ENCODE measurements around the gene SDHAF2. TPM values are rescaled to one million over a fixed set of nuclear protein-coding genes. Genes with fewer than 3 reads are reported as not detected.

The SDHAF2 gene
- total RNA-seq, 1 experiment from 2014 or later = 49.1 TPM

- BruUV-seq (replicated peaks) = no TSS peak
- intact Hi-C loops (cut with micrococcal nuclease; ENCODE audit: unreplicated experiment) = loop anchor here (1.0 to 5.0 kb wide), 2 partner anchors 48 to 197 kb away; no protein-coding TSS in a partner anchor
- Histone ChIP-seq H3K27me3 (replicated peaks; ENCODE audit: insufficient read depth, low read depth, low read length, poor library complexity) (no peaks in the 10 kb centered on the region), H3K4me1 (ENCODE audit: insufficient read depth, low read length, poor library complexity, severe bottlenecking) (no peaks in the 10 kb centered on the region), H3K36me3 (ENCODE audit: insufficient read depth, low read length, poor library complexity, severe bottlenecking) (no peaks in the 10 kb centered on the region), H3K27ac (ENCODE audit: low read depth, low read length, poor library complexity, severe bottlenecking) (no peak overlapping the region), H3K4me3 (ENCODE audit: low read depth, low read length, poor library complexity, severe bottlenecking) (no peak overlapping the region), H3K9me3 (ENCODE audit: low read depth, low read length, poor library complexity, severe bottlenecking) (no peaks in the 10 kb centered on the region)
- no peak for TF ChIP-seq EZH2 (IDR thresholded peaks at IDR 0.05; ENCODE audit: borderline replicate concordance, low read depth, low read length, poor library complexity, severe bottlenecking)
- peak; percentile 45 for TF ChIP-seq CTCF (conservative IDR thresholded peaks at IDR 0.05; ENCODE audit: low read depth, low read length)
- ChIA-PET CTCF (interaction anchor here (0.6 to 2.7 kb wide), 3 partner anchors 49 to 611 kb away, joined by 4 to 54 read pairs (median 5); no protein-coding TSS in a partner anchor), POLR2A (ENCODE audit: low non-redundant PET) (no interaction called here)
- DNase-seq (ENCODE audit: low spot score) = peak; percentile 50
These were observed 45.4 kb upstream of the SDHAF2 start for GRCh38 chr11:61384271-61385242.

GRCh38 chr11:61390161-61390560, 39.8 kb upstream of the SDHAF2 start:
- POLR2A ChIA-PET (ENCODE audit: low non-redundant PET) = no interaction called here
- Histone ChIP-seq H3K27ac (ENCODE audit: low read depth, low read length, poor library complexity, severe bottlenecking) (no peak overlapping the region), H3K36me3 (ENCODE audit: insufficient read depth, low read length, poor library complexity, severe bottlenecking) (peaks cover 5% of the 10 kb centered on the region), H3K9me3 (ENCODE audit: low read depth, low read length, poor library complexity, severe bottlenecking) (no peaks in the 10 kb centered on the region), H3K4me1 (ENCODE audit: insufficient read depth, low read length, poor library complexity, severe bottlenecking) (peaks cover 10% of the 10 kb centered on the region), H3K27me3 (replicated peaks; ENCODE audit: insufficient read depth, low read depth, low read length, poor library complexity) (no peaks in the 10 kb centered on the region), H3K4me3 (ENCODE audit: low read depth, low read length, poor library complexity, severe bottlenecking) (no peak overlapping the region)
- no TSS peak for BruUV-seq (replicated peaks)
- no peak for DNase-seq (ENCODE audit: low spot score)
- intact Hi-C loops (cut with micrococcal nuclease; ENCODE audit: unreplicated experiment) = loop anchor here (5.0 kb wide), 1 partner anchor 128 kb away; no protein-coding TSS in a partner anchor
- CTCF ChIA-PET = no interaction called here
- no peak for TF ChIP-seq CTCF (conservative IDR thresholded peaks at IDR 0.05; ENCODE audit: low read depth, low read length)
- no peak for TF ChIP-seq EZH2 (IDR thresholded peaks at IDR 0.05; ENCODE audit: borderline replicate concordance, low read depth, low read length, poor library complexity, severe bottlenecking)

GRCh38 chr11:61392981-61393595, 36.8 kb upstream of the SDHAF2 start:
- H3K4me1 ChIP-seq (ENCODE audit: insufficient read depth, low read length, poor library complexity, severe bottlenecking) = peaks cover 10% of the 10 kb centered on the region
- peaks cover 7% of the 10 kb centered on the region for H3K36me3 ChIP-seq (ENCODE audit: insufficient read depth, low read length, poor library complexity, severe bottlenecking)
- DNase-seq (ENCODE audit: low spot score) = peak; percentile 67
- POLR2A ChIA-PET (ENCODE audit: low non-redundant PET) = interaction anchor here (0.6 to 1.4 kb wide), 2 partner anchors 31 to 116 kb away, joined by 5 to 8 read pairs; partner anchors contain the start of genes CYB561A3 and TMEM138
- peak overlapping the region; percentile 78 for H3K4me3 ChIP-seq (ENCODE audit: low read depth, low read length, poor library complexity, severe bottlenecking)
- H3K27me3 ChIP-seq (replicated peaks; ENCODE audit: insufficient read depth, low read depth, low read length, poor library complexity) = no peaks in the 10 kb centered on the region
- CTCF ChIA-PET = interaction anchor here (0.8 to 1.5 kb wide), 5 partner anchors 31 to 139 kb away, joined by 3 to 9 read pairs (median 3); partner anchors contain the start of gene CYB561A3
- intact Hi-C loops (cut with micrococcal nuclease; ENCODE audit: unreplicated experiment) = loop anchor here (5.0 kb wide), 1 partner anchor 131 kb away; no protein-coding TSS in a partner anchor
- peak; percentile 48 for TF ChIP-seq CTCF (conservative IDR thresholded peaks at IDR 0.05; ENCODE audit: low read depth, low read length)
- TF ChIP-seq EZH2 (IDR thresholded peaks at IDR 0.05; ENCODE audit: borderline replicate concordance, low read depth, low read length, poor library complexity, severe bottlenecking) = no peak
- H3K27ac ChIP-seq (ENCODE audit: low read depth, low read length, poor library complexity, severe bottlenecking) = peak overlapping the region; percentile 62
- no peaks in the 10 kb centered on the region for H3K9me3 ChIP-seq (ENCODE audit: low read depth, low read length, poor library complexity, severe bottlenecking)
- BruUV-seq (replicated peaks) = no TSS peak
